Neural cell (in vitro differentiated cells): ENCODE measurements around the gene GNRHR. TPM values are rescaled to one million over a fixed set of nuclear protein-coding genes. Genes with fewer than 3 reads are reported as not detected.

Experiments used
- H2AFZ ChIP-seq: fragments of 200-600, 300-800 bp; sonication (generic), shearing (Covaris generic); 2 replicates; pipeline ENCODE4 v1.6.0; 2014; ENCODE audit warnings: low read depth, mild to moderate bottlenecking, antibody characterized with exemption, low read length, moderate library complexity
- H3F3A ChIP-seq: fragments of 200-600 bp; shearing (Covaris generic); 2 replicates; pipeline ENCODE4 v1.6.1; 2016; ENCODE audit warnings: mild to moderate bottlenecking, moderate library complexity, mixed read lengths, antibody characterized with exemption, low read length; ENCODE audit not compliant: insufficient read depth, poor library complexity, severe bottlenecking
- H3K27ac ChIP-seq: fragments of 200-600, 300-800 bp; sonication (generic), shearing (Covaris generic); 2 replicates; pipeline ENCODE4 v1.5.1; 2014; ENCODE audit warnings: mild to moderate bottlenecking, low read length, moderate library complexity
- H3K27me3 ChIP-seq: fragments of 300-800, 200-600 bp; sonication (generic), shearing (Covaris generic); 2 replicates; pipeline ENCODE4 v1.6.0; 2014; ENCODE audit warnings: mild to moderate bottlenecking, low read depth, low read length, moderate library complexity; ENCODE audit not compliant: insufficient read depth
- H3K36me3 ChIP-seq: fragments of 300-800, 200-600 bp; sonication (generic), shearing (Covaris generic); 2 replicates; pipeline ENCODE4 v1.5.1; 2014; ENCODE audit warnings: mild to moderate bottlenecking, antibody characterized with exemption, low read length, moderate library complexity; ENCODE audit not compliant: insufficient read depth
- H3K4me2 ChIP-seq: fragments of 300-800, 200-600 bp; sonication (generic), shearing (Covaris generic); 2 replicates; pipeline ENCODE4 v1.6.0; 2014; ENCODE audit warnings: mild to moderate bottlenecking, low read length
- H3K4me3 ChIP-seq: fragments of 300-800, 200-600 bp; sonication (generic), shearing (Covaris generic); 2 replicates; pipeline ENCODE4 v1.5.1; 2014; ENCODE audit warnings: mild to moderate bottlenecking, low read length, moderate library complexity
- H3K79me2 ChIP-seq: fragments of 200-600 bp; shearing (Covaris generic); replicated peaks from 2 replicates; pipeline ENCODE4 v1.6.0; 2014; ENCODE audit warnings: mild to moderate bottlenecking, low read length, moderate library complexity; ENCODE audit not compliant: insufficient read depth
- H3K9ac ChIP-seq: fragments of 300-800, 200-600 bp; sonication (generic), shearing (Covaris generic); 2 replicates; pipeline ENCODE4 v1.6.1; 2016; ENCODE audit warnings: mild to moderate bottlenecking, low read length, mixed read lengths
- H3K9me2 ChIP-seq: fragments of 200-600 bp; shearing (Covaris generic); 2 replicates; pipeline ENCODE4 v1.6.1; 2016; ENCODE audit warnings: mild to moderate bottlenecking, low read length, mixed read lengths; ENCODE audit not compliant: insufficient read depth
- H3K9me3 ChIP-seq: fragments of 200-600, 300-800 bp; sonication (generic), shearing (Covaris generic); 2 replicates; pipeline ENCODE4 v1.6.1; 2016; ENCODE audit warnings: mild to moderate bottlenecking, mixed run types, low read length, moderate library complexity, mixed read lengths
- H4K20me1 ChIP-seq: fragments of 200-600 bp; shearing (Covaris generic); 2 replicates; pipeline ENCODE4 v1.6.1; 2016; ENCODE audit warnings: mild to moderate bottlenecking, mixed run types; ENCODE audit not compliant: insufficient read depth
- EP300 ChIP-seq: fragments of 450-650 bp; conservative IDR thresholded peaks from 2 replicates; pipeline ENCODE4 v1.6.1; 2014; ENCODE audit warnings: antibody characterized with exemption, mild to moderate bottlenecking, moderate library complexity; ENCODE audit not compliant: poor library complexity, severe bottlenecking
- EZH2 ChIP-seq: fragments of 200-600, 300-800 bp; shearing (Covaris generic), sonication (generic); IDR thresholded peaks from 2 replicates; pipeline ENCODE4 v1.6.1; 2014; ENCODE audit warnings: antibody characterized with exemption, low read length, borderline replicate concordance, mild to moderate bottlenecking; ENCODE audit not compliant: insufficient read depth, poor library complexity, severe bottlenecking
- MXI1 ChIP-seq: fragments of 450-650 bp; conservative IDR thresholded peaks from 2 replicates; pipeline ENCODE4 v1.6.1; 2014; ENCODE audit warnings: antibody characterized with exemption, mild to moderate bottlenecking; ENCODE audit not compliant: poor library complexity, severe bottlenecking
- POLR2AphosphoS5 ChIP-seq: IDR thresholded peaks from 2 replicates; pipeline ENCODE4 v1.6.1; 2012
- RAD21 ChIP-seq: fragments of 450-650 bp; conservative IDR thresholded peaks from 2 replicates; pipeline ENCODE4 v1.6.1; 2014; ENCODE audit warnings: antibody characterized with exemption, mild to moderate bottlenecking, moderate library complexity
- SMC3 ChIP-seq: fragments of 450-650 bp; conservative IDR thresholded peaks from 2 replicates; pipeline ENCODE4 v1.6.1; 2014; ENCODE audit warnings: antibody characterized with exemption, mild to moderate bottlenecking, moderate library complexity; ENCODE audit not compliant: poor library complexity
- TAF1 ChIP-seq: IDR thresholded peaks from 2 replicates; pipeline ENCODE4 v1.6.1; 2012; ENCODE audit warnings: low read depth
- polyA plus RNA-seq: library from polyadenylated mRNA; depleted of rRNA; stranded (reverse); fragments of >200 nt; gene quantifications from 2 replicates; pipeline ENCODE4 v1.2.3, GENCODE V29; 2014
- TF ChIP-seq, protein P1 (sequence below): fragments of 450-650 bp; IDR thresholded peaks from 2 replicates; pipeline ENCODE4 v1.5.1; 2014; ENCODE audit warnings: antibody characterized with exemption, mild to moderate bottlenecking, moderate library complexity; ENCODE audit not compliant: poor library complexity, severe bottlenecking
- TF ChIP-seq, protein P2 (sequence below): IDR thresholded peaks from 2 replicates; pipeline ENCODE4 v1.6.1; 2012; ENCODE audit warnings: borderline replicate concordance

GNRHR gene
- polyA plus RNA-seq, 1 donor from 2014 or later = not detected

DNA sequence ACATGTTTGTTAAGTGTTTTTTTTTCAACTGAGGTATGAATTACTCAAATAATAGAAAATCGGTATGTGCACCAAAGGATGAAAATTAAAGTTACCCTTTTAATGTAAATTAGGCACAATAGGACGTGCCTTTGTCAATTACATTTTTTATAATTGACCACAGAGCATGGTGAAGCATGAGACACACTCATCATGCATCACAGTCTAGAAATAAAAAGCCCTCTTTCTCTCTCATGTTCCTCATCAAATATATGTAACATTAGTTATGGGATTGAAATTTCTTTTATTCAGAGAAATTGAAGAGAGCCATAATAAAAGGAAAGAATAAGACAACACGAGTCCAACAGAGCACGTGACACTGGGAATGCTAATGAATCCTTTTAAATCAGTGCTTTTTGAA lies 3.5 kb downstream of the GNRHR start:
- Histone ChIP-seq H3K36me3 (no peaks in the 10 kb centered on the region), H3K9ac (no peak overlapping the region), H4K20me1 (no peaks in the 10 kb centered on the region), H3F3A (no peaks in the 10 kb centered on the region), H3K27ac (no peak overlapping the region), H3K4me3 (no peak overlapping the region), H2AFZ (no peak overlapping the region), H3K9me3 (no peaks in the 10 kb centered on the region), H3K79me2 (no peaks in the 10 kb centered on the region), H3K9me2 (no peaks in the 10 kb centered on the region), H3K27me3 (no peaks in the 10 kb centered on the region), H3K4me2 (no peak overlapping the region)
- no peak for TF ChIP-seq TAF1
- TF ChIP-seq MXI1 = no peak
- no peak for TF ChIP-seq EP300
- no peak for TF ChIP-seq POLR2AphosphoS5
- no peak for TF ChIP-seq RAD21
- TF ChIP-seq, protein P1, sequence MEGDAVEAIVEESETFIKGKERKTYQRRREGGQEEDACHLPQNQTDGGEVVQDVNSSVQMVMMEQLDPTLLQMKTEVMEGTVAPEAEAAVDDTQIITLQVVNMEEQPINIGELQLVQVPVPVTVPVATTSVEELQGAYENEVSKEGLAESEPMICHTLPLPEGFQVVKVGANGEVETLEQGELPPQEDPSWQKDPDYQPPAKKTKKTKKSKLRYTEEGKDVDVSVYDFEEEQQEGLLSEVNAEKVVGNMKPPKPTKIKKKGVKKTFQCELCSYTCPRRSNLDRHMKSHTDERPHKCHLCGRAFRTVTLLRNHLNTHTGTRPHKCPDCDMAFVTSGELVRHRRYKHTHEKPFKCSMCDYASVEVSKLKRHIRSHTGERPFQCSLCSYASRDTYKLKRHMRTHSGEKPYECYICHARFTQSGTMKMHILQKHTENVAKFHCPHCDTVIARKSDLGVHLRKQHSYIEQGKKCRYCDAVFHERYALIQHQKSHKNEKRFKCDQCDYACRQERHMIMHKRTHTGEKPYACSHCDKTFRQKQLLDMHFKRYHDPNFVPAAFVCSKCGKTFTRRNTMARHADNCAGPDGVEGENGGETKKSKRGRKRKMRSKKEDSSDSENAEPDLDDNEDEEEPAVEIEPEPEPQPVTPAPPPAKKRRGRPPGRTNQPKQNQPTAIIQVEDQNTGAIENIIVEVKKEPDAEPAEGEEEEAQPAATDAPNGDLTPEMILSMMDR = no peak
- no peak for TF ChIP-seq SMC3
- TF ChIP-seq, protein P2, sequence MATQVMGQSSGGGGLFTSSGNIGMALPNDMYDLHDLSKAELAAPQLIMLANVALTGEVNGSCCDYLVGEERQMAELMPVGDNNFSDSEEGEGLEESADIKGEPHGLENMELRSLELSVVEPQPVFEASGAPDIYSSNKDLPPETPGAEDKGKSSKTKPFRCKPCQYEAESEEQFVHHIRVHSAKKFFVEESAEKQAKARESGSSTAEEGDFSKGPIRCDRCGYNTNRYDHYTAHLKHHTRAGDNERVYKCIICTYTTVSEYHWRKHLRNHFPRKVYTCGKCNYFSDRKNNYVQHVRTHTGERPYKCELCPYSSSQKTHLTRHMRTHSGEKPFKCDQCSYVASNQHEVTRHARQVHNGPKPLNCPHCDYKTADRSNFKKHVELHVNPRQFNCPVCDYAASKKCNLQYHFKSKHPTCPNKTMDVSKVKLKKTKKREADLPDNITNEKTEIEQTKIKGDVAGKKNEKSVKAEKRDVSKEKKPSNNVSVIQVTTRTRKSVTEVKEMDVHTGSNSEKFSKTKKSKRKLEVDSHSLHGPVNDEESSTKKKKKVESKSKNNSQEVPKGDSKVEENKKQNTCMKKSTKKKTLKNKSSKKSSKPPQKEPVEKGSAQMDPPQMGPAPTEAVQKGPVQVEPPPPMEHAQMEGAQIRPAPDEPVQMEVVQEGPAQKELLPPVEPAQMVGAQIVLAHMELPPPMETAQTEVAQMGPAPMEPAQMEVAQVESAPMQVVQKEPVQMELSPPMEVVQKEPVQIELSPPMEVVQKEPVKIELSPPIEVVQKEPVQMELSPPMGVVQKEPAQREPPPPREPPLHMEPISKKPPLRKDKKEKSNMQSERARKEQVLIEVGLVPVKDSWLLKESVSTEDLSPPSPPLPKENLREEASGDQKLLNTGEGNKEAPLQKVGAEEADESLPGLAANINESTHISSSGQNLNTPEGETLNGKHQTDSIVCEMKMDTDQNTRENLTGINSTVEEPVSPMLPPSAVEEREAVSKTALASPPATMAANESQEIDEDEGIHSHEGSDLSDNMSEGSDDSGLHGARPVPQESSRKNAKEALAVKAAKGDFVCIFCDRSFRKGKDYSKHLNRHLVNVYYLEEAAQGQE = no peak
- TF ChIP-seq EZH2 = no peak

DNA sequence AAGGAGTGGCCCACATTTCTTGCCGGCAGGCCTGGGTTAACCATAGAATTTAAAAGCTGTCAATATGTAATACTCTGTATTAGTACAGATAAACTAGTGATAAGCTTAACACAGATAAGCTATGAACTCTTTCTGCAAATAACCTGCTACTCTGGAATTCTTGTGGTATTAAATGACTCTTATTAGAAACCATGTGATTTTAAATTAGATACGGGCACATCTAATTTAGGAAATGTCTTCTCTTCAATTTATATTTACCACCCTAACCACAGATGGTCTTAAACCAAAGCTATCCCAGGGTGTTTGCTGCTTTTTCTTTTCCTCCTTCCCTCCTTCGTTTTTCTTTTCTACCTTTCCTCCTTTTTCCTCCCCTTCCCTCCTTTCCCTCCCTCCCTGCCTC lies 4.9 kb downstream of the GNRHR start:
- Histone ChIP-seq H3K27ac (no peak overlapping the region), H3K4me2 (no peak overlapping the region), H3K4me3 (no peak overlapping the region), H3K9me3 (no peaks in the 10 kb centered on the region), H3K79me2 (no peaks in the 10 kb centered on the region), H3K9ac (no peak overlapping the region), H3F3A (no peaks in the 10 kb centered on the region), H3K9me2 (no peaks in the 10 kb centered on the region), H3K27me3 (no peaks in the 10 kb centered on the region), H4K20me1 (no peaks in the 10 kb centered on the region), H3K36me3 (no peaks in the 10 kb centered on the region), H2AFZ (no peak overlapping the region)
- no peak for TF ChIP-seq MXI1
- TF ChIP-seq POLR2AphosphoS5 = no peak
- no peak for TF ChIP-seq EP300
- no peak for TF ChIP-seq SMC3
- TF ChIP-seq, protein P2 = no peak
- no peak for TF ChIP-seq RAD21
- TF ChIP-seq EZH2 = no peak
- TF ChIP-seq TAF1 = no peak
- TF ChIP-seq, protein P1 = no peak
